ENCODE measurements around the gene RINL.

The RINL gene

DNA sequence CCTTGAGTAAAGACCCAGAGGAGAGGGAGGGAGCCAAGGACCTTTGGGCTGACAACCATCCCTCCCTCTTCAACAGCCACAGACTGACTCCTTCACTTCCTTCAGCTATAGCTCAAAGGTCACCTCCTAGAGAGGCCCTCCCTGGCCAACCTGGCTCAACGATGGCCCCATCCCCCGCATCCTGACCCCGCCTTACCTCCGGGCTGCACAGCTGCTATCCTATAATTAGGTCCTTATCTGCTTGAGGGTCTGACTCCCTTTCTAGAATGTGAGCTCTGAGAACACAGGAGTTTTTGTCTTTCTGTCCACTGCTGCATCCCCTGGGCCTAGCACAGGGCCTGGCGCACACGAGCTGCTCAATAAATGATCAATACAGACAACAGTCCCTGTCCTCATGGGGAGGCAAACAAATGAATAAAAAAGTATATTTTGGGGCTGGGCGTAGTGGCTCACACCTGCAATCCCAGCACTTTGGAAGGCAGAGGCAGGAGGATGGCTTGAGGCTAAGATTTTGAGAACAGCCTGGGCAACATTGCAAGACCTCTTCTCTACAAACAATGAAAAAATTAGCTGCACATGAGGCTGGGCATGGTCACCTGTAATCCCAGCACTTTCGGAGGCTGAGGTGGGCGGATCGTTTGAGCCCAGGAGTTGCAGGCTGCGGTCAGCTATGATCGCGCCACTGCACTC lies 58.7 kb downstream of the RINL start:
- H3K36me3 ChIP-seq (ENCODE audit: low read depth), result peaks cover 11% of the 10 kb centered on the region
- ATAC-seq (ENCODE audit: low read depth) (no peak), DNase-seq (ENCODE audit: low spot score) (no peak)
- no peaks in the 10 kb centered on the region for H3K9me3 ChIP-seq (ENCODE audit: severe bottlenecking)
- no peaks in the 10 kb centered on the region for H3K4me1 ChIP-seq (ENCODE audit: insufficient read depth, poor library complexity, severe bottlenecking)
- H3K27me3 ChIP-seq (ENCODE audit: insufficient read depth, poor library complexity, severe bottlenecking), result no peaks in the 10 kb centered on the region
- no peak overlapping the region for H3K27ac ChIP-seq (ENCODE audit: poor library complexity, severe bottlenecking)
- TF ChIP-seq, protein P1, sequence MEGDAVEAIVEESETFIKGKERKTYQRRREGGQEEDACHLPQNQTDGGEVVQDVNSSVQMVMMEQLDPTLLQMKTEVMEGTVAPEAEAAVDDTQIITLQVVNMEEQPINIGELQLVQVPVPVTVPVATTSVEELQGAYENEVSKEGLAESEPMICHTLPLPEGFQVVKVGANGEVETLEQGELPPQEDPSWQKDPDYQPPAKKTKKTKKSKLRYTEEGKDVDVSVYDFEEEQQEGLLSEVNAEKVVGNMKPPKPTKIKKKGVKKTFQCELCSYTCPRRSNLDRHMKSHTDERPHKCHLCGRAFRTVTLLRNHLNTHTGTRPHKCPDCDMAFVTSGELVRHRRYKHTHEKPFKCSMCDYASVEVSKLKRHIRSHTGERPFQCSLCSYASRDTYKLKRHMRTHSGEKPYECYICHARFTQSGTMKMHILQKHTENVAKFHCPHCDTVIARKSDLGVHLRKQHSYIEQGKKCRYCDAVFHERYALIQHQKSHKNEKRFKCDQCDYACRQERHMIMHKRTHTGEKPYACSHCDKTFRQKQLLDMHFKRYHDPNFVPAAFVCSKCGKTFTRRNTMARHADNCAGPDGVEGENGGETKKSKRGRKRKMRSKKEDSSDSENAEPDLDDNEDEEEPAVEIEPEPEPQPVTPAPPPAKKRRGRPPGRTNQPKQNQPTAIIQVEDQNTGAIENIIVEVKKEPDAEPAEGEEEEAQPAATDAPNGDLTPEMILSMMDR (IDR thresholded peaks at IDR 0.05; ENCODE audit: poor library complexity, severe bottlenecking), result no peak
- H3K4me3 ChIP-seq (ENCODE audit: severe bottlenecking), result no peak overlapping the region
